CD14-positive monocyte (primary cell): ENCODE results near the gene NFE2L2. TPM values are rescaled to one million over a fixed set of nuclear protein-coding genes. Genes with fewer than 3 reads are reported as not detected.
A peak's percentile ranks its signal among the peaks of the same experiment; 100 is the strongest.
"Not testable (repeated sequence)": the region's sequence is repeated elsewhere in the genome, so short reads cannot be mapped to it uniquely, and the experiment has no call there.

Source experiments
- DNase-seq, 3 donors: peaks; one replicate each; pipeline ENCODE4 v3.0.0-alpha.2; 2011 to 2022
- H2AFZ ChIP-seq: 2 replicates; pipeline ENCODE4 v1.6.0; 2012; ENCODE audit warnings: mild to moderate bottlenecking, low read depth, low read length, inconsistent platforms; ENCODE audit not compliant: insufficient read depth, poor library complexity, severe bottlenecking
- H3K27ac ChIP-seq, 2 donors: 1 replicate in 1 of 2; 2 replicates in 1 of 2; pipeline ENCODE4 v1.5.1; 2012 to 2013; ENCODE audit warnings: low read length in 2 of 2, control low read depth in 1 of 2, inconsistent platforms in 1 of 2, low read depth in 1 of 2, mild to moderate bottlenecking in 1 of 2
- H3K27me3 ChIP-seq, 2 donors: one replicate each; pipeline versions ENCODE4 v1.6.0 to v1.6.1; 2011 to 2013; ENCODE audit warnings: low read length in 2 of 2; ENCODE audit not compliant: control insufficient read depth in 2 of 2, insufficient read depth in 2 of 2
- H3K36me3 ChIP-seq, 2 donors: replicated peaks in 1 of 2; 1 replicate in 1 of 2; 2 replicates in 1 of 2; pipeline versions ENCODE4 v1.5.1 to v1.6.1; 2012 to 2013; ENCODE audit warnings: low read length in 2 of 2, control low read depth in 1 of 2, inconsistent platforms in 1 of 2, mild to moderate bottlenecking in 1 of 2; ENCODE audit not compliant: insufficient read depth in 2 of 2, control insufficient read depth in 1 of 2
- H3K4me1 ChIP-seq, 2 donors: 1 replicate in 1 of 2; 2 replicates in 1 of 2; pipeline versions ENCODE4 v1.5.1 to v1.6.1; 2012 to 2013; ENCODE audit warnings: low read length in 2 of 2, control low read depth in 1 of 2, inconsistent platforms in 1 of 2, mild to moderate bottlenecking in 1 of 2, moderate library complexity in 1 of 2; ENCODE audit not compliant: insufficient read depth in 2 of 2, control insufficient read depth in 1 of 2
- H3K4me2 ChIP-seq: replicated peaks from 2 replicates; pipeline ENCODE3; 2012; ENCODE audit warnings: low read length, moderate library complexity, mild to moderate bottlenecking; ENCODE audit not compliant: poor library complexity, severe bottlenecking; ENCODE audit errors: extremely low read depth
- H3K4me3 ChIP-seq, 3 experiments: fragments of 200-600 bp in 1 of 3; sonication (generic) in 1 of 3; replicated peaks in 1 of 3; 1 replicate in 2 of 3; 2 replicates in 1 of 3; pipeline ENCODE4 v1.5.1; 2011 to 2013; ENCODE audit warnings: low read length in 3 of 3, mild to moderate bottlenecking in 3 of 3, control low read depth in 2 of 3, low read depth in 2 of 3, inconsistent platforms in 1 of 3, moderate library complexity in 1 of 3
- H3K79me2 ChIP-seq: 2 replicates; pipeline ENCODE4 v1.6.0; 2012; ENCODE audit warnings: mild to moderate bottlenecking, control low read depth, inconsistent platforms, low read length, moderate library complexity; ENCODE audit not compliant: insufficient read depth
- H3K9ac ChIP-seq: 2 replicates; pipeline ENCODE4 v1.6.0; 2017; ENCODE audit warnings: low read length, mild to moderate bottlenecking; ENCODE audit not compliant: insufficient read depth, poor library complexity, severe bottlenecking
- H3K9me3 ChIP-seq, 2 donors: replicated peaks in 1 of 2; 1 replicate in 1 of 2; 2 replicates in 1 of 2; pipeline versions ENCODE4 v1.5.1 to v1.6.1; 2012 to 2013; ENCODE audit warnings: low read length in 2 of 2, control low read depth in 1 of 2; ENCODE audit not compliant: control insufficient read depth in 1 of 2, insufficient read depth in 1 of 2
- H4K20me1 ChIP-seq: 2 replicates; pipeline ENCODE4 v1.6.0; 2012; ENCODE audit warnings: mild to moderate bottlenecking, low read length, control low read depth, moderate library complexity; ENCODE audit not compliant: insufficient read depth
- H3K27ac Mint-ChIP-seq, 7 donors: one replicate each; pipeline ENCODE4 v1.8.0; 2020; ENCODE audit warnings: mild to moderate bottlenecking in 7 of 7, mixed read lengths in 7 of 7, moderate library complexity in 6 of 7, inconsistent platforms in 2 of 7
- H3K27me3 Mint-ChIP-seq, 3 donors: one replicate each; pipeline ENCODE4 v1.8.0; 2021 to 2022; ENCODE audit warnings: low read depth in 3 of 3, mild to moderate bottlenecking in 3 of 3, mixed read lengths in 3 of 3, moderate library complexity in 3 of 3, inconsistent platforms in 1 of 3
- H3K36me3 Mint-ChIP-seq, 2 donors: one replicate each; pipeline ENCODE4 v1.8.0; 2020; ENCODE audit warnings: mixed read lengths in 2 of 2, inconsistent platforms in 1 of 2, mild to moderate bottlenecking in 1 of 2
- H3K4me1 Mint-ChIP-seq: one replicate; pipeline ENCODE4 v1.8.0; 2020; ENCODE audit warnings: mild to moderate bottlenecking, mixed read lengths
- H3K4me3 Mint-ChIP-seq, 2 donors: one replicate each; pipeline ENCODE4 v1.8.0; 2020; ENCODE audit warnings: mild to moderate bottlenecking in 2 of 2, mixed read lengths in 2 of 2, moderate library complexity in 1 of 2
- H3K9me3 Mint-ChIP-seq, 7 donors: one replicate each; pipeline ENCODE4 v1.8.0; 2020 to 2022; ENCODE audit warnings: mixed read lengths in 7 of 7, mild to moderate bottlenecking in 6 of 7, moderate library complexity in 6 of 7, inconsistent platforms in 2 of 7
- CTCF ChIP-seq: fragments of 200-600 bp; IDR thresholded peaks from one replicate; pipeline ENCODE4 v1.8.0; 2022; ENCODE audit warnings: antibody characterized with exemption, mild to moderate bottlenecking
- WGBS: methylation state at CpG from one replicate; pipeline ENCODE4 v1.1.5; 2013; ENCODE audit warnings: missing lambda C conversion rate; ENCODE audit not compliant: insufficient coverage; 5-methylcytosine and 5-hydroxymethylcytosine counted together
- intact Hi-C, 2 donors: fragments of 100-400 bp; cut with micrococcal nuclease; formaldehyde crosslinking; loops; one replicate each; pipeline versions ENCODE4 v1.15.0 to v1.15.1; 2023
- polyA plus RNA-seq, 3 donors: library from polyadenylated mRNA; depleted of rRNA in 1 of 3; unstranded in 2 of 3; stranded (reverse) in 1 of 3; fragments of 300-500 nt in 2 of 3; fragments of >200 nt in 1 of 3; fragmentation: Illumina TruSeq in 2 of 3; gene quantifications; 1 replicate in 2 of 3; 2 replicates in 1 of 3; pipeline ENCODE4 v1.2.3, GENCODE V29; 2012 to 2021

Gene NFE2L2
- polyA plus RNA-seq, 3 donors = 38.7 to 51.6 (median 46.6) TPM

GRCh38 chr2:177247693-177248262 lies 16.7 kb downstream of the NFE2L2 start:
- H4K20me1 ChIP-seq = peaks cover 73% of the 10 kb centered on the region
- H3K27ac ChIP-seq = peak overlapping the region in 1 of 2 donors; percentile 38
- H3K4me3 ChIP-seq = no peak overlapping the region
- Mint-ChIP-seq H3K9me3 (peaks cover 0 to 1% (median 0%) of the 10 kb centered on the region in 7 donors), H3K4me1 (peaks cover 62% of the 10 kb centered on the region), H3K36me3 (peaks cover 19 to 28% of the 10 kb centered on the region in 2 donors), H3K27ac (peak overlapping the region in 2 of 7 donors; percentile 50 to 70), H3K4me3 (no peak overlapping the region), H3K27me3 (no peaks in the 10 kb centered on the region)
- DNase-seq = no peak
- peaks cover 0 to 10% of the 10 kb centered on the region in 2 donors for H3K36me3 ChIP-seq
- H3K4me1 ChIP-seq = peaks cover 49 to 74% of the 10 kb centered on the region in 2 donors
- no peak overlapping the region for H3K4me2 ChIP-seq
- intact Hi-C loops = no loop called here
- 95% methylated on average over 6 of the region's 6 CpGs for WGBS
- no peaks in the 10 kb centered on the region for H3K27me3 ChIP-seq
- H3K9ac ChIP-seq = no peak overlapping the region
- H3K79me2 ChIP-seq = peaks cover 100% of the 10 kb centered on the region
- no peak for TF ChIP-seq CTCF
- H3K9me3 ChIP-seq = no peaks in the 10 kb centered on the region
- no peak overlapping the region for H2AFZ ChIP-seq

GRCh38 chr2:177246523-177247030 lies 17.9 kb downstream of the NFE2L2 start:
- H2AFZ ChIP-seq, H3K27me3 ChIP-seq, DNase-seq, H3K9me3 ChIP-seq, H3K4me3 Mint-ChIP-seq, H3K4me2 ChIP-seq, H3K36me3 ChIP-seq, H3K9ac ChIP-seq, intact Hi-C loops, H3K27me3 Mint-ChIP-seq, H3K9me3 Mint-ChIP-seq, H3K4me3 ChIP-seq: not testable (repeated sequence)
- Histone ChIP-seq H3K4me1 (peaks cover 49 to 74% of the 10 kb centered on the region in 2 donors), H3K79me2 (peaks cover 100% of the 10 kb centered on the region), H3K27ac (peak overlapping the region in 1 of 2 donors; percentile 75), H4K20me1 (peaks cover 66% of the 10 kb centered on the region)
- Mint-ChIP-seq H3K4me1 (peaks cover 62% of the 10 kb centered on the region), H3K36me3 (peaks cover 17 to 31% of the 10 kb centered on the region in 2 donors), H3K27ac (peak overlapping the region in 3 of 7 donors; percentile 60 to 90 (median 70))
- no CpG with 5 or more reads among the region's 2 CpGs for WGBS
